ENCODE results near the gene EBF3.

- TF ChIP-seq POLR2A (IDR thresholded peaks at IDR 0.05) (no peak), EP300 (IDR thresholded peaks at IDR 0.05) (no peak)
Measured at GRCh38 chr10:129932751-129933433, 31.2 kb downstream of the EBF3 start.
